Measurements from ENCODE around the gene PATZ1.

The PATZ1 gene

DNA sequence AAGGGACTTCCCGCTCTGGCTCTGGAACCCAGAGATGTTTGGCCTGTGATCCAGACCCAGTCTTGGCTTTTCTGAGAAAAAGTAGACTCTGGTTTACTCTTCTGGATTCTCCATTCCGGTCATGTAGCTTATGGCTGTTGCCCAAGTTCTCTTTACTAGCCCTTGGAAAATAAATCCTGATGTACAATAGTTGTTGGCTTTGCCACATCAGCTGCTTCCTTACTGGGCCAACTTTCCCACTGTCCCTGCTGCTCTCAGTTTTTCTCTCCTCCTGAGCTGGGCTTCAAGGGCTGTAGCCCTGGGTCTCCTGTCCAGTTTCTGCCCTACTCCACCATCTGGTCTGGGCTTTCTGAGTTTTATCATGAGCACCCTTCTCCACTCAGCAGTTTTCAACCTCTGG is 12.5 kb downstream of the PATZ1 start:
- H3K4me3 ChIP-seq (ENCODE audit: severe bottlenecking), result no peak overlapping the region
- H3K27me3 ChIP-seq (ENCODE audit: insufficient read depth, poor library complexity, severe bottlenecking), result no peaks in the 10 kb centered on the region
- no peak for ATAC-seq (ENCODE audit: low read depth)
- peaks cover 60% of the 10 kb centered on the region for H3K36me3 ChIP-seq (ENCODE audit: low read depth)
- no peaks in the 10 kb centered on the region for H3K9me3 ChIP-seq (ENCODE audit: severe bottlenecking)
- H3K27ac ChIP-seq (ENCODE audit: poor library complexity, severe bottlenecking), result no peak overlapping the region
- peaks cover 12% of the 10 kb centered on the region for H3K4me1 ChIP-seq (ENCODE audit: insufficient read depth, poor library complexity, severe bottlenecking)
- no peak for DNase-seq (ENCODE audit: low spot score)
- TF ChIP-seq, protein P1, sequence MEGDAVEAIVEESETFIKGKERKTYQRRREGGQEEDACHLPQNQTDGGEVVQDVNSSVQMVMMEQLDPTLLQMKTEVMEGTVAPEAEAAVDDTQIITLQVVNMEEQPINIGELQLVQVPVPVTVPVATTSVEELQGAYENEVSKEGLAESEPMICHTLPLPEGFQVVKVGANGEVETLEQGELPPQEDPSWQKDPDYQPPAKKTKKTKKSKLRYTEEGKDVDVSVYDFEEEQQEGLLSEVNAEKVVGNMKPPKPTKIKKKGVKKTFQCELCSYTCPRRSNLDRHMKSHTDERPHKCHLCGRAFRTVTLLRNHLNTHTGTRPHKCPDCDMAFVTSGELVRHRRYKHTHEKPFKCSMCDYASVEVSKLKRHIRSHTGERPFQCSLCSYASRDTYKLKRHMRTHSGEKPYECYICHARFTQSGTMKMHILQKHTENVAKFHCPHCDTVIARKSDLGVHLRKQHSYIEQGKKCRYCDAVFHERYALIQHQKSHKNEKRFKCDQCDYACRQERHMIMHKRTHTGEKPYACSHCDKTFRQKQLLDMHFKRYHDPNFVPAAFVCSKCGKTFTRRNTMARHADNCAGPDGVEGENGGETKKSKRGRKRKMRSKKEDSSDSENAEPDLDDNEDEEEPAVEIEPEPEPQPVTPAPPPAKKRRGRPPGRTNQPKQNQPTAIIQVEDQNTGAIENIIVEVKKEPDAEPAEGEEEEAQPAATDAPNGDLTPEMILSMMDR (IDR thresholded peaks at IDR 0.05; ENCODE audit: poor library complexity, severe bottlenecking), result no peak

DNA sequence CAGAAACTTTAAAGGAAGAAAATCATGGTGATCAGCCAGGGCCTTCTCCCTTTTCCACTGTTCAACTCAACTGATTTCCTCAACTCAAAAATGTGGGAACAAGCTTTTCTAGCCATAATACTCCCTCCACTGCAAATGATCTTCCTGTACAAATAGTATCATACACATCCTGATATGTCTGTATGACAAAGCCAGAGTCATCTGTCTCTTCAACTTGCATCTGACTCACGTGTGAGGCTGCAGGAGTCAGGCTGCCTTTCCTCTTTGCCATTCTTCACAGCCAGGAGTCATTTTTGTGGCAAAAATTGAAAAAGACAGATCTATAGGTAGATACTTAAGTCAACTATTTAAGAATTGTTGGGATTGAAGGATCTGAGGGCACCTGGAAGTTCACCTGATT is 13.3 kb downstream of the PATZ1 start:
- Histone ChIP-seq H3K4me1 (ENCODE audit: insufficient read depth, poor library complexity, severe bottlenecking) (peaks cover 12% of the 10 kb centered on the region), H3K4me3 (ENCODE audit: severe bottlenecking) (no peak overlapping the region), H3K9me3 (ENCODE audit: severe bottlenecking) (no peaks in the 10 kb centered on the region), H3K27me3 (ENCODE audit: insufficient read depth, poor library complexity, severe bottlenecking) (no peaks in the 10 kb centered on the region), H3K36me3 (ENCODE audit: low read depth) (peaks cover 60% of the 10 kb centered on the region), H3K27ac (ENCODE audit: poor library complexity, severe bottlenecking) (no peak overlapping the region)
- ATAC-seq (ENCODE audit: low read depth) (no peak), DNase-seq (ENCODE audit: low spot score) (no peak)
- TF ChIP-seq, protein P1 (IDR thresholded peaks at IDR 0.05; ENCODE audit: poor library complexity, severe bottlenecking), result no peak

DNA sequence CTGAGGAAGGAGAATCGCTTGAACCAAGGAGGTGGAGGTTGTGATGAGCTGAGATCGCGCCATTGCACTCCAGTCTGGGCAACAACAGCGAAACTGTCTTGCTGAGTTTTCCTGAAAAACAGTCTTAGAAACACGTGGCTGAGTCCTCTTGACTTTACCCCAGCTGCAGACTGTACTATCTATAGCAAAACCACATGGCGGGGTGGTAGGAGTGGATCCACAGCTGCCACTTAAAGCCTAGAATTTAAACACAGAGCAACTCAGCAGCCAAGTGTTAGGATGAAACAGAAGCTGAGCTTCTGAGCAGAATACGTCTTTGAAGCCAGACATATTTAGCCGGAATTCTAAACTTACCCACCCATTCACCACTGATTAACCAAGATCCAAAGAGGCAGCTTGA is 14.1 kb downstream of the PATZ1 start:
- DNase-seq (ENCODE audit: low spot score), result no peak
- H3K36me3 ChIP-seq (ENCODE audit: low read depth), result peaks cover 66% of the 10 kb centered on the region

DNA sequence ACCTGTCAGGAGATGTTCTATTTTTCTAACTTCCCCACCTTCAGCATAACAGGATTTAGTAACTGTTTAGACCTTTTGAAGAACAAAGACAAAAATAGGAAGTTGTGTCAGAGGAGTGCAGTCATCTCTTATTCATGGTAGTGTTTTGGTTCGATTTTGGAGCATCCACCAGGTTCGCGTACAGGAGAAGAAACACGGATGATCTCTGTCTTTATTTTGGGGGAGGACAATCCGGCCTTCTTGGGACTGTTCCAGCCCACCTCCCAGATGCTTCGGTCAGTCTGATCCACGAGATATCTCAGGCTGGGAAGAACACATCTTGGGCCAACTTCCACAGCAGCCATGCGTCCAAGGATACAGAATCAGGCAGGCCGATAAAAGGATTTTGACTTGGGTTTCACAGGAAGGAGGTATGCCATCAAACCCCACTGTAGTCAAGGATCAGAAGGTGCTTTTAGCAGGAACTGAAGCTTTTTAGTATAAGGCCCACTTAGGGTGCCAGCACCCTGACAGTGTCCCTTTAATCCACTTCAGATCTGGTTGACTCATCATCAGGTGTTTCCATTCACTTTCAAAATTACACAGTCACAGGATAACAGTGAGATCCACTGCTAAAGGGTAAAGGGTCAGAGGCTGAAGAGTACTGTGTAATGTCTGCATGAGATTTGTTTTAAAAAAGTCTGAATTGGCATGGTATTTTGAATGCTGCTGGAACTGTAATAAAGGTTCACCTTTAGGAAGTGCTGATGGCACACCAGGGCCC is 16.5 kb downstream of the PATZ1 start:
- TF ChIP-seq, protein P1 (IDR thresholded peaks at IDR 0.05; ENCODE audit: poor library complexity, severe bottlenecking), result no peak
- Histone ChIP-seq H3K27ac (ENCODE audit: poor library complexity, severe bottlenecking) (no peak overlapping the region), H3K27me3 (ENCODE audit: insufficient read depth, poor library complexity, severe bottlenecking) (no peaks in the 10 kb centered on the region), H3K4me3 (ENCODE audit: severe bottlenecking) (no peak overlapping the region), H3K9me3 (ENCODE audit: severe bottlenecking) (no peaks in the 10 kb centered on the region), H3K36me3 (ENCODE audit: low read depth) (peaks cover 60% of the 10 kb centered on the region), H3K4me1 (ENCODE audit: insufficient read depth, poor library complexity, severe bottlenecking) (peaks cover 3% of the 10 kb centered on the region)
- DNase-seq (ENCODE audit: low spot score) (no peak), ATAC-seq (ENCODE audit: low read depth) (no peak)

More for the DNA sequence above, 14.1 kb downstream of the PATZ1 start:
- TF ChIP-seq, protein P1 (IDR thresholded peaks at IDR 0.05; ENCODE audit: poor library complexity, severe bottlenecking), result no peak
- no peaks in the 10 kb centered on the region for H3K9me3 ChIP-seq (ENCODE audit: severe bottlenecking)
- no peak for ATAC-seq (ENCODE audit: low read depth)
- H3K27me3 ChIP-seq (ENCODE audit: insufficient read depth, poor library complexity, severe bottlenecking), result no peaks in the 10 kb centered on the region
- no peak overlapping the region for H3K4me3 ChIP-seq (ENCODE audit: severe bottlenecking)
- peaks cover 4% of the 10 kb centered on the region for H3K4me1 ChIP-seq (ENCODE audit: insufficient read depth, poor library complexity, severe bottlenecking)
- no peak overlapping the region for H3K27ac ChIP-seq (ENCODE audit: poor library complexity, severe bottlenecking)

DNA sequence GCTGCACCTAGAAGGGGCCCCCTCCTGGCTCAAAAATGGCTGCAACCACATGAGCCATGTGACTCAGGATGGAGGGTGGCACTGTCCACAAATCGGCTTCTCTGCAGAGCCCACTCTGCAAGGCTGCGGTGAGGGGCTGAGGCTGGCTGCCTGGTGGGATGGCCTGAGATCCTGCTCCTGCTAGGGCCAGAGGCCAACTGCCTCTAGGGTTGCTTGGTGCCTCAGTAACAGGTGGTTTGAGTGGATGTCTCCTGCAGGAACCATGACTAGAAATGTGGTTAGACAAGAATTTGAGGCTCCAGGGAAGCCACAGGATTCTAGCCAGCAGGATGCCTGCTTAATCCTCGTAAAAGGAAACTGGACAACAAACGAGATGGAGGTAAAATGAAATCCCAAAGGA is 17.1 kb downstream of the PATZ1 start:
- Histone ChIP-seq H3K27me3 (ENCODE audit: insufficient read depth, poor library complexity, severe bottlenecking) (no peaks in the 10 kb centered on the region), H3K4me1 (ENCODE audit: insufficient read depth, poor library complexity, severe bottlenecking) (peaks cover 3% of the 10 kb centered on the region), H3K36me3 (ENCODE audit: low read depth) (peaks cover 55% of the 10 kb centered on the region), H3K9me3 (ENCODE audit: severe bottlenecking) (no peaks in the 10 kb centered on the region), H3K4me3 (ENCODE audit: severe bottlenecking) (no peak overlapping the region), H3K27ac (ENCODE audit: poor library complexity, severe bottlenecking) (peak overlapping the region; percentile 3)
- no peak for DNase-seq (ENCODE audit: low spot score)
- no peak for ATAC-seq (ENCODE audit: low read depth)
- TF ChIP-seq, protein P1 (IDR thresholded peaks at IDR 0.05; ENCODE audit: poor library complexity, severe bottlenecking), result no peak
